ENCODE data around the gene FBXL4.

- TF ChIP-seq CTCF (IDR thresholded peaks at IDR 0.05) (no peak), POLR2A (IDR thresholded peaks at IDR 0.05) (no peak)
These were observed 110.5 kb downstream of the FBXL4 start for GRCh38 chr6:98836962-98837944.
